ENCODE results near the gene UPK3BL2. TPM values are rescaled to one million over a fixed set of nuclear protein-coding genes. Genes with fewer than 3 reads are reported as not detected.
"Not testable (repeated sequence)": the region's sequence is repeated elsewhere in the genome, so short reads cannot be mapped to it uniquely, and the experiment has no call there.

The UPK3BL2 gene
- total RNA-seq, 1 donor, result 0.36 TPM

DNA sequence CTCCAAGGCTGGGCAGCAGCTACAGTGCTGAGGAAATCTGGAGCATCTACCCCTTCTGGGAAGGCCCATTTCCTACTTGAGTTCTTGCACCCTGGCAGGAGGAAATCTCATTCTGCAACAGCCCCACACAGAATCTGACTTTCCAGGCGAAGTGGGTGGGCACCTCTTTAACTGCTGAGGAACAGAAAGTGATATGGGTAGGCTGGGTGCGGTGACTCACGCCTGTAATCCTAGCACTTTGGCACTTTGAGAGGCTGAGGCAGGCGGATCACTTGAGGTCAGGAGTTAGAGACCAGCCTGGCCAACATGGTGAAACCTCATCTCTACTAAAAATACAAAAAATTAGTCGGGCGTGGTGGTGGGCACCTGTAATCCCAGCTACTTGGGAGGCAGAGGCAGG, 31.1 kb upstream of the UPK3BL2 start:
- not testable (repeated sequence) for H2AFZ ChIP-seq (ENCODE audit: low read length); H3K27ac ChIP-seq (ENCODE audit: low read depth, low read length); H3K9me3 ChIP-seq (ENCODE audit: low read depth, low read length); H3K4me2 ChIP-seq (ENCODE audit: insufficient read depth, low read length); H3K4me1 ChIP-seq (ENCODE audit: insufficient read depth, low read length); H3K4me3 ChIP-seq (ENCODE audit: insufficient read depth, low read length); H3K36me3 ChIP-seq (ENCODE audit: insufficient read depth, low read length); DNase-seq (ENCODE audit: insufficient read length, low spot score, missing footprints); H3K27me3 ChIP-seq (ENCODE audit: insufficient read depth, low read length); H3K79me2 ChIP-seq (ENCODE audit: insufficient read depth, low read length); H4K20me1 ChIP-seq (ENCODE audit: insufficient read depth, low read length)

DNA sequence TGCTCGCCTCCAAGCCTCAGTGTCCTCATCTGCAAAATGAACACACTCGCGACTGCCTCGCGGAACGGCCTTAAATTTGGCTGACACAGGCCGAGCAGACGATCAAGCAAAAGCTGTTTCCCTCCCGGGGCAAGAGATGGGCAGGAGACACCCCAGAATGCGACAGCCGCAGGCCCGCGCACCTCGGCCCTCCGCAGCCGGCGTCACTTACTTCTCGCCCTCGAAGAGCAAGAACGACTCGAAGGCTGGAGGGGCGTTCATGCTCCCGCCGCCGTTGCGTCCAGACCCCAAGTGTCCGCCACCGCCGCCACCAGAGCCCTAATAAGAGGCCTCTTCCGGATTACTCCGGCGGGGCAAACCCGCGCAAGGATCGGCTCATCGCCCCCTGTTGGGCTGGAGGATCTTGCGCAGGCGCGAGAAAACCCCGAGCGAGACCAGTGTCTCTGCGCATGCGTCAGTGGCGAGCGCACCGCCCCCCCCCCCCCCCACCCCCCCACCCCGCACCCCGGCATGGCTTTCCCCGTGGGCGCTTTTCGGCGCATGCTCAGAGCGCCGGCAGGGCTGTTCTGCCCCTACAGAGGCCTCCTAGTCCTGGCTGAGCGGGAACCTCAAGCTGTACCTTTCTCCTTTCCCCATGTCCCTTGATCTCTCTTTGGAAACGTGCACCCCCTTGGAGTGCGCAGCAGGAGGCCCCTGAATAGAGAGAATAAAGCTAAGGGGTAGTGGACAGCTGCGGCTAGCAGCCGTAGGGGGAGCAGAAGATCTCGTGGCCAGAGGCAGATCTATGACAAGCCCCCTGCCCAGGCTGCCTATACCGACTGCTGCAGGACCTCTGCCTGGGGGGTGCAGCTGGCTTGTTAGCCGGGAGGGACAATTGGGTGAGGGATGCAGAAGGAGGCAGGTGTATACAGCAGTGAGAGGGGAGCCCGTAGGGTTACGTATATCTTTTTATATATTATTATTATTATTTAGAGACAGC, 29.1 kb upstream of the UPK3BL2 start, which contains the start of gene POLR2J3:
Gene POLR2J3, minus strand, starts transcription at position 323 of the 979 bp plus-strand sequence. Its CDS starts 62 bp downstream, at position 261.
- not testable (repeated sequence) for H3K4me1 ChIP-seq (ENCODE audit: insufficient read depth, low read length); H3K79me2 ChIP-seq (ENCODE audit: insufficient read depth, low read length); H4K20me1 ChIP-seq (ENCODE audit: insufficient read depth, low read length); DNase-seq (ENCODE audit: insufficient read length, low spot score, missing footprints); H3K27me3 ChIP-seq (ENCODE audit: insufficient read depth, low read length); H3K9me3 ChIP-seq (ENCODE audit: low read depth, low read length); H3K36me3 ChIP-seq (ENCODE audit: insufficient read depth, low read length)
- Histone ChIP-seq H3K4me3 (ENCODE audit: insufficient read depth, low read length) (peak within 1 kb of the TSS; percentile 73), H3K4me2 (ENCODE audit: insufficient read depth, low read length) (peak within 1 kb of the TSS; percentile 68), H3K27ac (ENCODE audit: low read depth, low read length) (peak within 1 kb of the TSS; percentile 80), H2AFZ (ENCODE audit: low read length) (peak within 1 kb of the TSS; percentile 61)
- TF ChIP-seq, protein P1, sequence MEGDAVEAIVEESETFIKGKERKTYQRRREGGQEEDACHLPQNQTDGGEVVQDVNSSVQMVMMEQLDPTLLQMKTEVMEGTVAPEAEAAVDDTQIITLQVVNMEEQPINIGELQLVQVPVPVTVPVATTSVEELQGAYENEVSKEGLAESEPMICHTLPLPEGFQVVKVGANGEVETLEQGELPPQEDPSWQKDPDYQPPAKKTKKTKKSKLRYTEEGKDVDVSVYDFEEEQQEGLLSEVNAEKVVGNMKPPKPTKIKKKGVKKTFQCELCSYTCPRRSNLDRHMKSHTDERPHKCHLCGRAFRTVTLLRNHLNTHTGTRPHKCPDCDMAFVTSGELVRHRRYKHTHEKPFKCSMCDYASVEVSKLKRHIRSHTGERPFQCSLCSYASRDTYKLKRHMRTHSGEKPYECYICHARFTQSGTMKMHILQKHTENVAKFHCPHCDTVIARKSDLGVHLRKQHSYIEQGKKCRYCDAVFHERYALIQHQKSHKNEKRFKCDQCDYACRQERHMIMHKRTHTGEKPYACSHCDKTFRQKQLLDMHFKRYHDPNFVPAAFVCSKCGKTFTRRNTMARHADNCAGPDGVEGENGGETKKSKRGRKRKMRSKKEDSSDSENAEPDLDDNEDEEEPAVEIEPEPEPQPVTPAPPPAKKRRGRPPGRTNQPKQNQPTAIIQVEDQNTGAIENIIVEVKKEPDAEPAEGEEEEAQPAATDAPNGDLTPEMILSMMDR (IDR thresholded peaks at IDR 0.05; ENCODE audit: extremely low read depth, low read depth, low read length), result peak; percentile 41

DNA sequence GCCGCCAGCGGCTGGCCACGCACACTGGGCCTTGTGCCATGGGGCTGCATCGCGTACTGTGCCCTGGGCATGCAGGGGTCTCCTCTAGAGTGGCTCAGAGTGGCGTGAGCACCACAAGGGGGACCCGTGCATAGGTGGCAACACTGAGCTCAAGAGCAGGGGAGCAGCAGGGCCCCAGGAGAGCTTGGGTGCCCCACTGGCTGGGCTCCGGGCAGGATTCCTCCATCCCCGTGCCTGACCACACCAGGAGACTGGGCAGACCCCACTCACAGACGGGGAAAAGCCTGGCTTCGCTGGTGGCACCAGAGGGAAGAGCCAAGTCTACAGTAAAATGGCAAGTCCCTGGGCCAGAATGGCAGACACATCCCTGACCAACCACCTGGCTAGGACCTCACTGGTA, 25.1 kb upstream of the UPK3BL2 start:
- not testable (repeated sequence) for H3K79me2 ChIP-seq (ENCODE audit: insufficient read depth, low read length); H3K36me3 ChIP-seq (ENCODE audit: insufficient read depth, low read length); H3K27ac ChIP-seq (ENCODE audit: low read depth, low read length); H3K4me2 ChIP-seq (ENCODE audit: insufficient read depth, low read length); H3K4me1 ChIP-seq (ENCODE audit: insufficient read depth, low read length); H2AFZ ChIP-seq (ENCODE audit: low read length); H4K20me1 ChIP-seq (ENCODE audit: insufficient read depth, low read length); DNase-seq (ENCODE audit: insufficient read length, low spot score, missing footprints); H3K4me3 ChIP-seq (ENCODE audit: insufficient read depth, low read length); H3K9me3 ChIP-seq (ENCODE audit: low read depth, low read length); H3K27me3 ChIP-seq (ENCODE audit: insufficient read depth, low read length)

DNA sequence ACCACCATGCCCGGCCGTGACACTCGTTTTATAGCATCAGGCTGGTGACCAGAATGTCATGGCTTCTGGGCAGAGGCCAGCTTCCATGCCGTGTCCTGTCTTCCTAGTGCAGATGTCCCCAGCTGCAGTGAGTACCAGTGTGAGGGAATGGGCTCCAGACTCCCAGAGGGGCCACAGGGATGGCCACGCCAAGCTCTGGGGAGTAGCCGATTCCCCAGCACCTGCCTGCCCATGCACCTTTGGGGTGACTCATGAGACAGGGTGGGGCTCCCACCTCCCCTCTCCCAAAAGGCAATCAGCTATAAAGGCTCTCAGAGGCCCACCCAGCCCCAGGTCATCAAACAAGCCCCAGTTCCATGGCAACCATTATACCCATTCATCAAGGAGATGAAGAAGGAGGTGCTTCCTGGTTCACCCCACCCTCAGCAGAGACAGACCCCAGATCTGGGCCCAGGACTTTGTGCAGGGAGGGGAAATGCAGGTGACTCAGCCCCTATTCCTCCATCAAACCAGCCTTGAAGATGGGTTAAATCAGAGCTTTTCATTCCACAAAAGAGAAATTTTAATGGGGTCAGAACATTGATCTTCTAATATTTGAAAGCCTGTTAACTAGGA, 7.4 kb upstream of the UPK3BL2 start, which contains the start of gene SPDYE2:
Gene SPDYE2, plus strand, starts transcription at position 419 of the 615 bp plus-strand sequence. CDS start 2,030 bp downstream, outside the sequence.
- DNase-seq (ENCODE audit: insufficient read length, low spot score, missing footprints); H3K79me2 ChIP-seq (ENCODE audit: insufficient read depth, low read length); H3K4me2 ChIP-seq (ENCODE audit: insufficient read depth, low read length); H3K27me3 ChIP-seq (ENCODE audit: insufficient read depth, low read length); H2AFZ ChIP-seq (ENCODE audit: low read length); H4K20me1 ChIP-seq (ENCODE audit: insufficient read depth, low read length); H3K9me3 ChIP-seq (ENCODE audit: low read depth, low read length); H3K27ac ChIP-seq (ENCODE audit: low read depth, low read length); H3K4me3 ChIP-seq (ENCODE audit: insufficient read depth, low read length); H3K36me3 ChIP-seq (ENCODE audit: insufficient read depth, low read length); H3K4me1 ChIP-seq (ENCODE audit: insufficient read depth, low read length): not testable (repeated sequence)

DNA sequence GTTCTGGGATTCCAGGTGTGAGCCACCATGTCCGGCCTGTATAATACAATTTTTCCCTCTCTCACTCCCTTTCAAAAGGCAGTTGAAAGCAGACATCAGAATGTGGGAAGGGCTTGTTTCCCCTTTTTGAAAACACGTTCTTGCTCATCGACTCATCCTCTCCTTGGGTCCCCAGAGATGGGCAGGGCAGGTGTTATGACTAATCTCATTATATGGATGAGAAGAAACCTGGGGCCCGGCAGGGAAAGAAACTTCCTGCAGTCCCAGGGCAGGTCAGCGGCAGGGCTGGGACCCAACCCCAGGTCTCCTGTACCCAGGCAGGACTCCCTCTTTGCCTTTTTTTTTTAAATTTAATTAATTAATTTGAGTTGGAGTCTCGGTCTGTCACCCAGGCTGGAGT, 2.9 kb upstream of the UPK3BL2 start:
- DNase-seq (ENCODE audit: insufficient read length, low spot score, missing footprints), result not testable (repeated sequence)

DNA sequence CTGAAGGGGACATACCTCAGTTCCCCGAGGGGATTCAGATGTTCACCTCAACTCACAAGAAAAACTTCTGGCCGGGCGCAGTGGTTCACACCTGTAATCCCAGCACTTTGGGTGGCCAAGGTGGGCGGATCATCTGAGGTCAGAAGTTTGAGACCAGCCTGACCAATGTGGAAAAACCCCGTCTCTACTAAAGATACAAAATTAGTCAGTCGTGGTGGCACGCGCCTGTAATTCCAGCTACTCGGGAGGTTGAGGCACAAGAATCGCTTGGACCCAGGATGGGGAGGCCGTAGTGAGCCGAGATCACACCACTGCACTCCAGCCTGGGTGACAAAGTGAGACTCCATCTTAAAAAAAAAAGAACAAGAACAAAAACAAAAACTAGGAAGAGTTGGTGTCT, 1.8 kb upstream of the UPK3BL2 start:
- H3K9me3 ChIP-seq (ENCODE audit: low read depth, low read length); H3K4me3 ChIP-seq (ENCODE audit: insufficient read depth, low read length); H3K27ac ChIP-seq (ENCODE audit: low read depth, low read length); H3K79me2 ChIP-seq (ENCODE audit: insufficient read depth, low read length); H3K4me1 ChIP-seq (ENCODE audit: insufficient read depth, low read length); H3K4me2 ChIP-seq (ENCODE audit: insufficient read depth, low read length); H3K36me3 ChIP-seq (ENCODE audit: insufficient read depth, low read length); H2AFZ ChIP-seq (ENCODE audit: low read length); DNase-seq (ENCODE audit: insufficient read length, low spot score, missing footprints); H3K27me3 ChIP-seq (ENCODE audit: insufficient read depth, low read length); H4K20me1 ChIP-seq (ENCODE audit: insufficient read depth, low read length): not testable (repeated sequence)

More for the DNA sequence above, 2.9 kb upstream of the UPK3BL2 start:
- not testable (repeated sequence) for H3K79me2 ChIP-seq (ENCODE audit: insufficient read depth, low read length); H4K20me1 ChIP-seq (ENCODE audit: insufficient read depth, low read length); H3K9me3 ChIP-seq (ENCODE audit: low read depth, low read length); H3K4me2 ChIP-seq (ENCODE audit: insufficient read depth, low read length); H3K27ac ChIP-seq (ENCODE audit: low read depth, low read length); H3K27me3 ChIP-seq (ENCODE audit: insufficient read depth, low read length); H3K4me3 ChIP-seq (ENCODE audit: insufficient read depth, low read length); H3K4me1 ChIP-seq (ENCODE audit: insufficient read depth, low read length); H2AFZ ChIP-seq (ENCODE audit: low read length); H3K36me3 ChIP-seq (ENCODE audit: insufficient read depth, low read length)

DNA sequence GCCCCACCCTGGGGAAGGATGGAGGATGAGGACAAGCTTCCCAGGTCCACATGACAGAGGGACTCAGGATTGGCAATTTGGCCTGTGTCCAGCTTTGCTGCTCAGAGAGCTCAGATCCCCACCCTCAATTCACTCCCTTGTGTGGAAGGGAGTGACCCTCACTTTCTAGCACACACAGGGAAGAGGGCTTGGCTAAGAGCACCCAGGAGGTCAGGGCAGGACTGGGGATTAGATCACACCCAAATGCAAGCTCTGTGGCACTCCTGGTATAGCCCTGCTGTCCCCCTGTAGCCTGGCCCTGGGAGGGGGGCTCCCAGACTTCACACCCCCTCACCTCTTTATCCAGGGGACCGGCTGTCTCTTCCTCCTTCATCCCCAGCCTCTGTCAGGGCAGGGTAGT, 876 bp upstream of the UPK3BL2 start:
- not testable (repeated sequence) for DNase-seq (ENCODE audit: insufficient read length, low spot score, missing footprints); H3K27me3 ChIP-seq (ENCODE audit: insufficient read depth, low read length); H2AFZ ChIP-seq (ENCODE audit: low read length); H3K9me3 ChIP-seq (ENCODE audit: low read depth, low read length); H4K20me1 ChIP-seq (ENCODE audit: insufficient read depth, low read length); H3K27ac ChIP-seq (ENCODE audit: low read depth, low read length); H3K4me3 ChIP-seq (ENCODE audit: insufficient read depth, low read length); H3K79me2 ChIP-seq (ENCODE audit: insufficient read depth, low read length); H3K36me3 ChIP-seq (ENCODE audit: insufficient read depth, low read length); H3K4me1 ChIP-seq (ENCODE audit: insufficient read depth, low read length); H3K4me2 ChIP-seq (ENCODE audit: insufficient read depth, low read length)

DNA sequence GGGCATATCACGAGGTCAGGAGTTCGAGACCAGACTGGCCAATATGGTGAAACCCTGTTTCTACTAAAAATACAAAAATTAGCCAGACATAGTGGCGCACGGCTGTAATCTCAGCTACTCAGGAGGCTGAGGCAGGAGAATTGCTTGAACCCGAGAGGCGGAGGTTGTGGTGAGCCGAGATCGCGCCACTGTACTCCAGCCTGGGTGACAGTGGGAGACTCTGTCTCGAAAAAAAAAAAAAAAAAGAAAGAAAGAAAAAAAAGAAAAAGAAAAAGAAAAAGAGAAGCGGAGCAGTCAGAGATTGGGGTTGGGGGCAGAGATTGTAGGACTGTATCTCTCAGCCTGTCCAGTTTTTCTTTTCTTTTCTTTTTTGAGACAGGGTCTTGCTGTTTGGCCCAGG, 725 bp downstream of the UPK3BL2 start:
- H2AFZ ChIP-seq (ENCODE audit: low read length); H3K9me3 ChIP-seq (ENCODE audit: low read depth, low read length); H4K20me1 ChIP-seq (ENCODE audit: insufficient read depth, low read length); H3K4me2 ChIP-seq (ENCODE audit: insufficient read depth, low read length); H3K4me3 ChIP-seq (ENCODE audit: insufficient read depth, low read length); H3K36me3 ChIP-seq (ENCODE audit: insufficient read depth, low read length); H3K79me2 ChIP-seq (ENCODE audit: insufficient read depth, low read length); DNase-seq (ENCODE audit: insufficient read length, low spot score, missing footprints); H3K27me3 ChIP-seq (ENCODE audit: insufficient read depth, low read length); H3K27ac ChIP-seq (ENCODE audit: low read depth, low read length); H3K4me1 ChIP-seq (ENCODE audit: insufficient read depth, low read length): not testable (repeated sequence)

Data from osteoblast (primary cell).